ENCODE measurements around the gene SLC8A3.

Gene SLC8A3

DNA sequence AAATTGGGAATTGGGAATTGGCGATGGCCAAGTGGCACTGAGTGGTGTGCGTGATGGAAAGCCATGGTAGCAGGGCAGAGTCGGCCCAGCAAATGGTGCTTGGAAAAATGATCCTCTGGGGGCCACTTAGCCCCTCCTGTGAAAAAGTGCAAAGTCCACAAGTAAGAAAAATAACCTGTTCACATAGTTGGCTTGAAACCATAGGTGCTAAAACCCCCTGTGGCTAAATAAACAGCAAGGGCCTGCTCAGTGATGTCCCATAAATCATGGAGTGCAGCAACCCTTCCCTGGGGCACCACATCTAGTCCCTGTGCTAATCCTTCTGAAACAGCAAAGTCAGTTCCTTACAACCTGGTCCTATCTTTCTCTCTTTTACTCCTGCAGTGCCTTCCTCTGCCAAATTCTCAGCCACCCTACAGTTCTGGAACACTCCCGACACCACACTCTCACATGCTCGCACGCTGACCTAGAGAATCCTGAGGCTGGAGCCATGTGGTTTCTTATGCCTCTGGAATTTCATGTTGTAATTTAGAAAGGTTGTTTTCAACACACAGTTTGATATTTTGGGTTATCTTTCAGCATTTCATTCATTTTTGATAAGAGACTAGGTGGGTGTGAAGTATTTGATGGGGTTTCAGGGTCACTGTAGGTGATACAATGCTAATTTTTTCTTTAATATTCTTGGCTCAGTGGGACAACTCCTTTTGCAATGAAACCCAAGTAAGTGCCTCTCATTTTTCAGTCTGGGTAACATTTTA is 186.0 kb downstream of the SLC8A3 start:
- DNase-seq (ENCODE audit: low read depth in 2 of 2, low spot score in 1 of 2), result no peak

DNA sequence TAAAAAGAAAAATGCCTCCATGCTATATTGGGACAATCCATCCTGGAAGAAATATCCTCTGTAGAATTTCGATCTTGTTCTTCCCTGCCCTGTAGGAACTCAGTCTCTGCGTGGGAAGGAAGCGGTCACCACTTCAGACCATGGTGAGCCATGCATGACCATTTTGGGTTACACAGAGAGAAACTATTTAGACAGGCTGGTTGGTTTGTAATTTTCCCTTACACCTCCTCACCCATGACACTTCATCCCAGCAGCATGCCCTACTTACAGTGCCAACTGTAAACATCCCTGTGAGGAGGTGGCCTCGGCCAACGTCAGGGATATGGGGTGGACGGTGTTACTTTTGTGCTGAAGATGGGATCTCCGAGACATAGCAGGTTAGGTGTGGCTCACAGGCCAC is 188.2 kb downstream of the SLC8A3 start:
- no peak for DNase-seq (ENCODE audit: low read depth in 2 of 2, low spot score in 1 of 2)

DNA sequence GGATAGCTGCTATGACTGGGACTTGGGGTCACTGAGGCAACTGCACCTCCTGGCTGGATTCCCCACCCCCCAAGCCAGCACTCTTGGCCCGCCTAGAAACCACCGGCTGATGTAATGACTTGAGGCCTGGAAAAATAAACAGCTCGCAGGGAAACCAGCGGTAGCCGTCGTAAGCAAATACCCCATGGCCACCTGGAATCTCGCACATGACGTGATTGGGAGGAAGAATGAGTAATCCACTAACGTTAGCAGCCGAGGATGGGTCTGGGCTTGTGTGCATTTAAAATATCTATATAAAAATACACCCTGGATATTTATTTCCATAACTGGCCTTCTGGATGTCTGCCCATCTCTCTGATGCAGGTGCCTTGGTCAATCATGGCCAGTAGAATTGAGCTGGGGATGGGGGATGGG is 189.5 kb downstream of the SLC8A3 start:
- no peak for DNase-seq (ENCODE audit: low read depth in 2 of 2, low spot score in 1 of 2)

DNA sequence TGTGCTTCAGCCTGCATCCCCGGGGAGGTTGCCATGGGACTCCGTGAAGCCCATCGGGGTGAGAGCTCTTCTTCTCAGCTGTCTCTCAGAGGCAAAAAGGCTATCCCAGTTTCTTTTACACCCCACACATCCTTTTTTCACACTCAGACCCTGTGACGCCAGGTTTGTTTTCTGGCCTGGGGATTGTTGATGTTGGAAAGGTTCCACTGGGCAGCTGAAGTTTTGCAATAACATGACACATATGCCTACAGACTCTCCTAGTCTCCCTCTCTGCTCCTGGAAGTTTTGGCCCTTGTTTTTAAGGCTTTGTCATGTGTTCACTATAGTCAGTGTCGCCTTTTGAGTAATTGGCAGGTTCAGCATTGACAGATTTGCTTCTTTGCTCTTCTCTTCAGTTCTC is 190.9 kb downstream of the SLC8A3 start:
- DNase-seq (ENCODE audit: low read depth in 2 of 2, low spot score in 1 of 2), result no peak

DNA sequence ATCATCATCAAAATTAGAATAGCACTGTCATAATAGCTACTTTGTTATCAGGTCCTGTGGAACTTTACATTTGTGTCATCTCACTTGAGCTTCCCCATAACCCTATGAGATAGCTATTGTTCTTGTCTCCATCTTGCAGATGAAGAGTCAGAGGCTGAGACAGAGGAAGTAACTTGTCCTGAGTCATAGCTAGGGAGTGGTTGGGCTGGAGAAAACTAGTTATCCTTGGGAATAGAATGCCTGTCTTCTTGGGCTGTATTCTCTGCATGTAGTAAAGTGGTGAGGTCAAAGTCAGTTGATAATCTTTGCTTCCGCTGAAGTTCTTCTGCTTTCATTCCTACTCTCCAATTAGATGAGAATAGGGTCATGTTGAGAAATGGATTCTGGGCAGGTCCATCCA is 192.5 kb downstream of the SLC8A3 start:
- no peak for DNase-seq (ENCODE audit: low read depth in 2 of 2, low spot score in 1 of 2)

Measured in stimulated activated CD8-positive, alpha-beta memory T cell treated with anti-CD3 and anti-CD28 coated beads, Interleukin-4, amount 100 ng/mL, for 1 hour (primary cell).